GM18909 (cell line): ENCODE results near the gene DRICH1.
"Not testable (repeated sequence)": the region's sequence is repeated elsewhere in the genome, so short reads cannot be mapped to it uniquely, and the experiment has no call there.

Experiments
- ATAC-seq: cut with Tn5 transposase; IDR thresholded peaks from one replicate; pipeline ENCODE4 v1.9.1; 2021; ENCODE audit warnings: mild to moderate bottlenecking; ENCODE audit not compliant: unreplicated experiment, poor library complexity

DRICH1 gene

DNA sequence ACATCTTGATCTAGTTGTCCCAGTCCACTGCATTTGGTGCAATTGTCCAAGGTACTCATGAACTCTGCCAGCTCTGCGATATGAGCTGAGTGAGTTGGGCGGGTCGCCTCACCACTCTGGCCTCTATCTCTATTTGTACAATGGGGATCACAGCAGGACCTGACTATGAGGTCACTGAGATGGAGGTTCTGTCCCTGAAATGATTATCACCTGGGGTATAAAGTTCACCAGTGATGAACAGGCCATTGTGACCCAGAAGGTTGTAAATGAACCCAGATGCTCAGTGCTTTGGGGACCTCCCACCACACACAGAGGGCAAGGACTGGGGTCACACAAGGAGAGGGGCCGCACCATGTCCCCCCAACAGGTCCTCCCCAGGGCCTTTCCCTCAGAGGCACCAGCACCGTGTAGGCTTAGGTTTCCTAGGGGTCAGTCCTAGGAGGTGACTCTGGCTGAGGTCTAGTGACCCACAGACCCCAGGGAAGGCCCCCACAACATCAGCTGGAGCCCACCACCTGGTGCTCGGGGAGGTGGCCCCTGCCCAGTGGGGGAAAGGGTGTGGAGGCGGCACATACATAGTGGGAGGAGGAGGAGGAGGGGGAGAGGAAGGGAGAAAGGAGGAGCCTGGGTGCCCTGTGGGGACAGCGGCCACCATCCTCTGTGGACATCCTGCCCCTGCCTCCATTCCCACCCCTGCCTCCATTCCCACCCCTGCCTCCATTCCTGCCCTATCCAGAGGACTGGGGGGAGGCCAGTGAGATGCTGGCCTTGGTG lies 27.0 kb downstream of the DRICH1 start:
- ATAC-seq = no peak

DNA sequence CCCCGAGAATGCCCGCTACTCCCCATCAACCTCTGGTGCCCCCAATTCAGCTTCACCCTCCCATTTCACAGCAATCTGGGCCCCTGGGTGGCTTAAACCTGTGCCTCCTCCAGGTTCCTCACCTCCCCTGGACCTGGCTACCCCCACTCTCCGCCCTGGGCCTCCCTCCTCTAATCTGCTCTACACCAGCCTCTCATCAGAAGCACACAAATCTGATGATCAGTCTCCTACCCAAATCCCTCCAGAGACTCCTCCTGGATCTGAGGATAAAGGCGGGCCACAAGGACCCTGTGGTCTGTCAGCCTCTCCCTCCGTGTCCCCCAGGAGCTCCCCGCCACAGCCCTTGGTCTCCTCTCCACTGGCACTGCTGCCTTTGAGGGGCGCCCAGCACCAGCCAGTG lies 28.9 kb downstream of the DRICH1 start:
- ATAC-seq = no peak

DNA sequence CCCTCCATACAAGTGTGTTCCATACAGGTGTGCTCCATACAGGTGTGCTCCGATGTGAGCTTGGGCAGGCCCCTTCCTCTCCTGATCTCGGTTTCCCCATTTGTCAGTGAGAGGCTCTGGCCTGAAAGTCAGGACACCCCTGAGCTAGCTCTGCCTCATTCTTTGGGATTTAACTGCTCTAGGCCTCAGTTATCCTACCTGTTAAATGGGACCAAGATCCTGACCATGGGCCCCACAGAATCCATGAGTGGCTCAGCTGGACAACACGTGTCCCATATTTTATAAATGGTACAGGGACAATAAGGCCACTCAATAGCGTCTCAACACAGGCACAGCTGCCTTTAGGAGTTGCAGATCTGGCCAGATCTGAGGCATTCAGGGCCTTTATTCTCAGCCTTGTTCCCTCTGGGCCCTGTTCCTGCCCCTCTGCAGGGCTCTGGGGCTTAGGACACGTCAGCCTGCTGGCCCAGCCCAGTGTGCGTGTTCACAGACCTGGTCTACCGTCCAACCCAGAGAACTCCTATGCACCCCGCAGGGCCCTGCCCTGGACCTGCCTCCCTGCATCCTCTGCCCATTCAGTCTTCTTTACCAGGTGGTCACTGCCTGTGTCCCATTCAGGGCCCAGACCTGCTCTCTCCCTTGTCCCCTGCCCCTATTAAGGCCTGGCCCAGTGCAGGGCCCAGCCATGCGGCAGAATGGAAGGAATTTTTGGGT lies 33.2 kb downstream of the DRICH1 start:
- ATAC-seq = no peak

DNA sequence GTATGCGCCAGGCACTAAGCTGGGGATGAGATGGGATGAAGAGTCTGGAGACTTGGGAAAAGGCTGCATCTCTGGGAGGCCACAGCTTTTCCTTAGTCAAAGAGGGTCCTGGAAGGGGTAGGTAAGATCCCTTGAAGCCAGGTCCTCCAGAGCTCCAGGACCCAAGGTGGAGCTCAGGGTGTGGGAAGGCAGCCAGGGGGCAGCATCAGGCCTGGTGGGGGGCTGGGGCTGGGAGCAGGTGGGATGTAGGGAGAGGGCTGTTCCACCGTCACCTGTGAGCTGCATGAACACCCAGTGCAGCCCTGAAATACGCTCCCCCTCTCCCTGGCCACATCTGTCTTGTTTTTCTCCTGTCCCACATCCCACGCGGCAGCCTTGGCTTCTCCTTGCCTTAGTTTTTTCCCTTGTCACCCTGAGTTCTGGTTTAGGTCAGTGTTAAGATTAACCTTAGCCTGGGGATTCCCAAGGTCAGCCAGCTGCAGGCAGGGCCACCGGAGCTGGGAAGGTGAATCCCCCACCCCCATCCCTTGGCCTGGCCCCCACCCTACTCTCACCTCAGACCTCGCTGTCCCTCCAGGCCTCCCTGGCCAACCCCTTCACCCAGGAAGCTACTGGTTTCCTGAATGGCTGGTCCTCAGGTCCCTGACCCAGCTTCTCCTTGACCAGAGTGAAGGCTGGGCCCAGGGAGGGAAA lies 34.4 kb downstream of the DRICH1 start:
- ATAC-seq = not testable (repeated sequence)

DNA sequence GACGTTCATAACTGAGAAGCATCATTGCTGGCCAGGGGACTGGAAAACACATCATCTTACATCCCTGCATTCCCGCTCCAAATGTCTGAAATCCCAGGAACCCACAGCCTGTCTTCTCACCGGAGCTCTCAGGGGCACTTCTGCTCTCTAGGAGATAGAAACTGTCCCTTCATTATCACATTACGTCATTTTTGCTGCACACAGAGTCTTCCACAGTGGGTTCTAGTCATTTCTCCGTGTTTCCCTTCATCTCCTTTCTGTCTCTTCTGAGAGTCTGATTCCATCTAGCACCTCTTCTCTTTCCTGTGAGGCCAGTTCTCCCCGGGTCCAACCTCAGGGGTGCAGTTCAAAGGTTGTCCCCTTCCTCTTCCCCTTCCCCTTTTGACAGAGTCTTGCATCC lies 36.2 kb downstream of the DRICH1 start:
- not testable (repeated sequence) for ATAC-seq

DNA sequence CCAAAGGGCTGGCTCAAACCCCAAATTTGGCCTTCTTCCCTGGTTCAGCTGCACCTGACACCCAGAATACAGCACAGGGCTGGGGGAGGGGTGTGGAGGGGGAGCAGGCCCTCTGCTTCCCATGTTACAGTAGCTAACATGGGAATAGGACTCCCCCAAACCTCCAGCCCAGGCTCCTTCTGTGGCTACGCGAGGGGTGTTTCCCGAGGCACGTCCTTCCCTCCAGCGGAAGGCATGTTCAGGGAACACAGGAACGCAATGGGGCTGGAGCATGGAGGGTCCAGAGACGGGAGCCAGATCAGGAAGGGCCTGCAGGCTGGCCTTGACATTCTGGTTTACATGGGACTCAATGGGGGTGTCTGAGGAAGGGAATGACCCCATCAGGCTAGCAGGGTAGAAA lies 40.3 kb downstream of the DRICH1 start:
- ATAC-seq = no peak

DNA sequence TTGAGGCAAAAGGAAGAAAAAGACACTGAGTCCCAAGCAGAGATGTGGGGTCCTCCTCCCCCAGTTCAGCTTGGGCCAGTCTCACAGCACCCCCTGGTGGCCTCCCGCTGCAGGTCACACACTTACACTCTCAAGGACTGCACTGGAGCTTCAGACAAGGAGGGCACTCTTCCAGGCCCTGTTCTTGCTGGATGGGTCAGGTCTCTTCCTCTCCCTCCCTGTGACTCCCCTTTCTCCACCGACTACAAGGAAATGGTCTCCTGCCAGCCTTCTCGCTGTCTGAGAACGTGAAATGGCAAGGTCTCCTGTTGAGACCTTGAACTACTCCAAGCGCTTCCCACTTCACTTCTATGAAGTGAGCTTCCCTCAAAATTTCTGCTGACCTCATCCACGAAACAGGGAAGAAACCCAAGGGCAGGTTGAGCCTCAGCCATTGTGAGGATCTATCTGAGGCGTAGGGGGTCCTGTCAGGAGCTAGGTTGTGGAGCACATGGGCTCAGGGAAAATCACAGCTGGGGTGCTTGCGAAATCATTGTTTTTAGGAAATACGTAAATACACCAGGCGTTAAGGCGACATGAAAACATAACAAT lies 40.8 kb downstream of the DRICH1 start:
- no peak for ATAC-seq

DNA sequence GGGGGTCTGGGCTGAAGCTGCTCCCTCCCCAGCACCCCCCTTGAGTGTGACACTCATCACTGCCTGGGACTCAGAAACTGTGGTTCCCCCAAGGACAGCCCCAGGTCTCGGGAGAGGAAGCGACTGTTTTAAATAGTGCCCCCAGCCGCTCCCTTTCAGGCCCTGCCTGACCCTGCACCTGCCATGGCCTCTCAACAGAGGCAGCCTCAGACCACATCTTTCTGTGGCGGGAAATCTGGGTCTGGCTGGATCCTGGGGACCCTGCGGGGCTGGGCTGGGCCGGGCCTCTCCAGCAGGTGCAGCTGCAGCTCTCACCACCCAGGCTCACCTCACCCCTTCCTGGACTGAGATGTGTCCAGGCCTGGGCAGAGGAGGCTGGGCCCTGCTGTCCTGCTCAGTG lies 48.3 kb downstream of the DRICH1 start:
- ATAC-seq = no peak

DNA sequence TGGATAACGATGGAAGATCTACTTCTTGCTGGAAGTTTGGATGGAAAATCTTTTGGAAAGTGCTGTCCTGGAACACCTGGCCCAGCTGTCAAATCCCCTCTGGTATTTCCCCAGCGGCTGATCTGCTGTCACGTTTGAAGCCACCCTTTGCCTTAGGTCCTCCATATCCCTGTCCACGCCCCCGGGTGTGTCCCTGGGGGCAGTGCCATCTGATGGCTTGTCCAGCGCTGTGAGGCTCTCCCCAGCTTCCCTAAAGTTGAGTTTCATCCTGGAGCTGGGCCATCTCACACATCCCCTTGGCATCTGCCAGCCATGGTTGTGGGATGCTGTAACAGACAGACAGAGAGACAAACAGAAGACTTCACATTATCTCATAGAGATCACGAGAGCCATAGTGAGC lies 49.0 kb downstream of the DRICH1 start:
- no peak for ATAC-seq

DNA sequence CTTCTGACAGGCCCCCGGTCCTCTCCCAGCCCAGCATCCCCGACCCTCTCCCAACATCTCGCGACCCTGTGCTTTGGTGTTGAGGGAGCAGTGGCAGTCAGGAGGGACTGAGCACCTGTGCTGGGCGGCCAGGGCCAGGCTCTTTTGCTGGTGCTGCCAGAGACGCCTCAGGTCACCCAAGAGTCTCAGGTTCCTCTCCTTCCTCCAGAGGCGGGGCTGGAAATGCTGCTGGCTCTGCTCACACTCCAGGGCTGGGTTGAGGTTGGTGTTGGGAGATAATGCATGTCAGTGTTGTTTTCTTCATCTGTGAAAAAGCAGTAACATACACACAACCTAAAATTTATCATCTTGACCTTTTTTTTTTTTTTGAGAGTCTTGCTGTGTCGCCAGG lies 50.9 kb downstream of the DRICH1 start:
- ATAC-seq = no peak

DNA sequence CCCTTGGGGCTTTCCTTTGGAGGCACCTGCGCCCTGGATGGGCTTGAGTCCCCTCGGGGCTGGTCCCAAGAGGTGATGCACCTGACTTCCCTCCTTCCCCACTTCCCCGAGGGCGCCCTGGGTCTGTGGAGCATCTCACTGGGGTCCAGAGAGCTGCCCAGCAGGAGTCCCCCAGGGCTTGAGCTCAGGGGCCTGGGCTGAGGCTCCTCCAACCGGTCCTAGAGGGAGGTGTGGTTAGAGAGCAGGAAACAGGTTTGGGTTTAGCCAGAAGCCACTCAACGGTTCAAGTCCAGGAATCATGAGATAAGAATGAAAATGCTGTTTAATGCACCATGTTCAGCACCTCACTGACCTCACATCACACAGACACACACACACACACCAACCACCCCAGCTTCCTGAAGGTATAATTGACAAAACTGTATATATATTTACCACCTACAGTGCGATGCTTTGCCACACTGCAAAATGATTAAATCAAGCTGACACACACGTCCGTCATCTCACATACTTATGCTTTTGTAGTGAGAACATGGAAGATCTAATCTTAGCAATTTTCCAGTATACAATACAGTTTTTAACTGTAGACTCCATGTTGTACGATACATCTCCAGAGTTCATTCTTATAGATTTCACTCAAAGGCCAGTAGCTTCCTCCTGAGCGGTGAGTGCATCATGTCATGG lies 51.4 kb downstream of the DRICH1 start:
- no peak for ATAC-seq

DNA sequence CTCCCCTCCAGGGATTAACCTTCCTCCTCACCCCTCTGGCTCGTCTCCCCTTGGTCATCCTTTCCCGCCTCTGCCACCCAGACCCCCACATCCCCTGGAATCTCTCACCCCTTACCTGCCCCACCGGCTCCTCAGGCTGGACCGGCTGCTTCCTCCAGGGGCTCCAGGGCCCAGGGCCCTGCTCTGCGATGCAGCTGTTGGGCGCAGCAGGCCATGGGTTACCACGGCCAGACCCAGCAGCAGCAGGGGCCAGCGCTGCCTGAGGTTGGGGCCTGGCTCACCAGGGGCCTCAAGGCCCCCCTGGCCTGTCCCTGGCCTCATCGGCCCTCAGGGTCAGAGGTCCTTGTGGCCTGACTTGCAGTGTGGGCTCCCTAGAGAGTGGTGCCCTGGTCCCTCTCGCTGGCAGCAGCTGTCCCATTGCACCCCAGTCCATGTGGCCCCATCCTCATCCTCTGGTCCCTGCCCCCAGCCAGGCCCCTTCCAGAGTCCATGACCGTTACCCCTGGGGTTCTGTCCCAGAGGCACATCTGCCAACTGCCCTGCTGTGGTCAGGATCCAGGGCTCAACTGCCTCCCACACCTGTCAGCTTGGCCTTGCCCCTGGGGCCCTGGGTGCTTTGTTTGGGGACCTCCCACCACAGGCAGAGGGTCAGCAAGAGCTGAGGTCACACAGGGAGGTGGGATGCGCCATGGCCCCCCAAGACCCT lies 52.1 kb downstream of the DRICH1 start, which contains the start of gene IGLL1:
IGLL1 (minus strand) TSS at position 421 of the 706 bp plus-strand sequence; CDS start at position 321, 100 bp downstream.
- ATAC-seq = no peak

DNA sequence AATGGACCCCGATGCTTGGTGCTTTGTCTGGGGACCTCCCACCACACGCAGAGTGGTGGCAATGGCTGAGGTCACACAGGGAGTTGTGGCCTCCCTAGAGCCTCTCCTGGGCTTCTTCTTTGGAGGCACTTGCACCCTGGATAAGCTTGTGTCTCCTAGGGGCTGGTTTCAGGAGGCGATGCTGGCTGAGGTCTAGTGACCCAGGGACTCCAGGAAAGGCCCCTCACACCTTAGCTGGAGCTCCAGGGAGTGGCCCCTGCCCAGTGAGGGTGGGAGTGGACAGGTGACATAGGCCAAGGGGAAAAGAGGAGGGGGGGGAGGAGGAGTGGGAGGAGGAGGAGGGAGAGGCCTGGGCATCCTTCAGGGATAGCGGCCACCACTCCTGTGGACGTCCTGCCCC lies 52.8 kb downstream of the DRICH1 start:
- no peak for ATAC-seq

DNA sequence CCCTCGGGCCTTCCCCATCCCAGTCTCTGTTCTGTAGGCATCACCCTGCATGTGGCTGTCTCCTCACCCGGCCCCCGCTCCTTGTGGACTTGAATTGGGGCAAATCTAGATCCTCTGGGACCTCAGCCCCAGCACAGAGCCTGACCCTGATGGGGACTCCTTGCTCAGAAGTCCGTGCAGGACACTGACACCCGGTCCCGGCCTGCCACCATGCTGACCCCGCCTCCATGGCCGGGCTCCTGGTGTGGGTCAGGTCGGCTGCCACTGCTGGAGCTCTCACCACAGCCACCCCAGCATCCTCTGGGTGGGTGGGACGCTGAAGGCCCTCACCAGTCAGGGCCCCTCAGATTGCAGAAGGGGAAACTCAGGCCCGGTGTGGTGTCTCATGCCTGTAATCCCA lies 53.8 kb downstream of the DRICH1 start:
- ATAC-seq = no peak

DNA sequence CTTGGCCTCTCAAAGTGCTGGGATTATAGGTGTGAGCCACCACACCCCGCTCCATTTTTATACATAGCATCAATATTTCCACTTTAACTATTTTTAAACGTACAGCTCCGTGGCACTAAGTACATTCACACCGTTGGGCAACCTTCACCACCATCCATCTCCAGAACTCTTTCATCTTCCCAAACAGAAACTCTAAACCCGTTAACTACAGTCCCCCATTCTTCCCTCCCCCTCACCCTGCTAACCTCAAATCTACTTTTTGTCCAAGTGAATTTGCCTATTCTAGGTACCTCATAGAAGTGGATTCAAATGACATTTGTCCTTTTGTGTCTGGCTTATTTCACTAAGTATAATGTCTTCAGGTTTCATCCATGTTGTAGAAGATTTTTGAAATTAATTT lies 55.4 kb downstream of the DRICH1 start:
- ATAC-seq = no peak

DNA sequence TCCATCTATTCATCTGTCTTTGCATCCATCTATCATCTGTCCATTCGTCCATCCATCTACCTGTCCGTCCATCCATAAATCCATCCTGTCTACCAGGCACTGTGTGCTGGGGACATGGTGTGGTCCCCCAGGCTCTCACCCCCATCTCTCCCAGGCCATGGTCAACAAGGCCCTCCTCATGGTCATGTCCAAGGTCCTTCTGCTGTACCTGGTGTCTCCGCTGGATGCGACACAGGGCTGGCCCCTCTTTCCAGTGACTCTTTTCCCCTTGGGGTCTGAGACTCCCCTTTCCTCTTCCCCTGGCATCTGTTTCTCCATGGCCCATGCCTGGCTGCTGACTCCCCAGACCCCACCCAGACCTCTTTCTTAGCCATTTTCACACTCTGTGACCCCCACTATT lies 56.5 kb downstream of the DRICH1 start:
- no peak for ATAC-seq

DNA sequence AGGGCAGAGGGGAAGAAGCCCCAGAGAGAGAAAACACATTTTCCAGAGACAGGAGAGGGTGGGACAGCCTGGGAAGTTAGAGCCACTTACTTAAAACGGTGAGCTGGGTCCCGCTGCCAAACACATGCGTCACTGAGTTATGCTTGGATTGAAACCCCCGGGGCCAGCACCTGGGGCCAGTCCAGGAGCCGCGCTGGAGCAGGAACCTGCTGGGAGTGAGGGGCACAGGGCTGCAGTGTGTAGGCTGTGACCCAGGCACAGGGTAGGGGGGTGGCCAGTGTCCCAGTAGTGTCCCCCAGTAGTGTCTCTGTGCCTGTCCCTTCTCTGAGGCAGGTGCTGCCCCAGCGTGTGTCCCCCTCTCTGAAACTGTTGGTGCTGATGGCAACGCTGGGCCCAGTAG lies 57.2 kb downstream of the DRICH1 start:
- no peak for ATAC-seq

DNA sequence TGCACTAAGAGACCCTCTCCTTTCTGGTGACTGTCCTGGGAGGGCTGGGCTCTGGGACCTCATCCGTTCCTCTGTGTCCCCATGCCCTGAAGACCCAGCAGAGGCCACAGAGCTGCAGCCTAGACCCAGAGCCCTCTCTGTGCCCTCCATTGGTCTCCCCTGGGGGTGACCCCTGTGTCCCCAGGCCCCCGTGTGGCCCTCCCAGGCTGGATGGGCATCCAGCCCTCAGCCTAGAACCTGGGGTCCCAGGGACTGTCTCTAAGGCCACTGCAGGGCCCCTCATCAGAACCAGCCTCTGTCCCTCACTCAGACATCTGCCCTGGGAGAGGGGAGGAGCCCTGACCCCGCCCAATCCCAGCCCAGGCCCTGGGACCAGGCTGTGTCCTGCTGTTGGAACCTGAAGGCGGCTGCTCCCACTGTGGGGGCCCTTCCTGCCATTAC lies 57.7 kb downstream of the DRICH1 start:
- no peak for ATAC-seq

DNA sequence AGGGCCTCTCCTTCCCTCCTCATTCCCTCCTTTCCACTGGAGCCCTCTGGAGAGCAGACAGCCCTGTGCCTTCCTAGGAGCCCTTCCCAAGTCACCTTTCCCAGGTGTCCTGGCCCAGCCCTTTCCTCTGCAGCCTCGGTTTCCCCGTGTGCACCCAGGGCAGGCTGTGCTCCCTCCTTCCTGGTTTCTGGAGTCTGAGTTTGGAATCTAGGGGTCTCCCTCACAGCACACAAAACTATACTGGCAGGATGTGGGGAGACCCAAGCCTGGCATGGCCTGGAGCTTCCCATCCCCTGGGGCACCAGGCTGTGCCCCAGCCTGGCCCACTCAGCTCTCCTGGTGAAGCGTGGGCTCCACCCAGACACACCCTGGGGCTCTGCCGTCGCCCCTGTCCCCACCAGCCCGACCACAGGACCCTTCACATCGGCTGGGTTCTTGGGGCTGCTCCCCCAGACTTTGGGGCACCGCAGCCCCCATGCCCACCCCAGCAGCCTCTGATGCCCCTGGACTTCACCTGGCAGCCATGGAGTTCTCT lies 58.4 kb downstream of the DRICH1 start:
- not testable (repeated sequence) for ATAC-seq
